RWPE2 (cell line): ENCODE measurements around the gene RPSA.

Experiments used
- ATAC-seq: fragments of 200-7000 bp; cut with Tn5 transposase; 3 replicates; pipeline ENCODE4 v1.9.1; 2021; ENCODE audit warnings: low read depth
- DNase-seq: peaks from one replicate; pipeline ENCODE4 v3.0.0-alpha.2; 2020; ENCODE audit warnings: low spot score
- H3K27ac ChIP-seq: fragments of 450-650 bp; 2 replicates; pipeline ENCODE4 v1.5.1; 2017; ENCODE audit warnings: mild to moderate bottlenecking; ENCODE audit not compliant: poor library complexity, severe bottlenecking
- H3K27me3 ChIP-seq: fragments of 250-450 bp; sonication (Bioruptor Pico); 2 replicates; pipeline ENCODE4 v1.5.1; 2021; ENCODE audit warnings: mild to moderate bottlenecking, moderate library complexity; ENCODE audit not compliant: insufficient read depth, poor library complexity, severe bottlenecking
- H3K36me3 ChIP-seq: fragments of 250-450 bp; sonication (Bioruptor Pico); 2 replicates; pipeline ENCODE4 v1.5.1; 2020; ENCODE audit warnings: low read depth, mild to moderate bottlenecking, moderate library complexity
- H3K4me1 ChIP-seq: fragments of 250-450 bp; sonication (Bioruptor Pico); 2 replicates; pipeline ENCODE4 v1.5.1; 2021; ENCODE audit warnings: mild to moderate bottlenecking, moderate library complexity; ENCODE audit not compliant: insufficient read depth, poor library complexity, severe bottlenecking
- H3K4me3 ChIP-seq: fragments of 250-450 bp; sonication (Bioruptor Pico); 2 replicates; pipeline ENCODE4 v1.5.1; 2021; ENCODE audit warnings: mild to moderate bottlenecking, moderate library complexity; ENCODE audit not compliant: severe bottlenecking
- H3K9me3 ChIP-seq: fragments of 250-450 bp; sonication (Bioruptor Pico); 2 replicates; pipeline ENCODE4 v1.5.1; 2021; ENCODE audit warnings: mild to moderate bottlenecking, moderate library complexity; ENCODE audit not compliant: severe bottlenecking
- TF ChIP-seq, protein P1 (sequence below): fragments of 450-650 bp; IDR thresholded peaks from one replicate; pipeline ENCODE4 v1.5.1; 2017; ENCODE audit warnings: mild to moderate bottlenecking, moderate library complexity; ENCODE audit not compliant: poor library complexity, severe bottlenecking

RPSA gene

DNA sequence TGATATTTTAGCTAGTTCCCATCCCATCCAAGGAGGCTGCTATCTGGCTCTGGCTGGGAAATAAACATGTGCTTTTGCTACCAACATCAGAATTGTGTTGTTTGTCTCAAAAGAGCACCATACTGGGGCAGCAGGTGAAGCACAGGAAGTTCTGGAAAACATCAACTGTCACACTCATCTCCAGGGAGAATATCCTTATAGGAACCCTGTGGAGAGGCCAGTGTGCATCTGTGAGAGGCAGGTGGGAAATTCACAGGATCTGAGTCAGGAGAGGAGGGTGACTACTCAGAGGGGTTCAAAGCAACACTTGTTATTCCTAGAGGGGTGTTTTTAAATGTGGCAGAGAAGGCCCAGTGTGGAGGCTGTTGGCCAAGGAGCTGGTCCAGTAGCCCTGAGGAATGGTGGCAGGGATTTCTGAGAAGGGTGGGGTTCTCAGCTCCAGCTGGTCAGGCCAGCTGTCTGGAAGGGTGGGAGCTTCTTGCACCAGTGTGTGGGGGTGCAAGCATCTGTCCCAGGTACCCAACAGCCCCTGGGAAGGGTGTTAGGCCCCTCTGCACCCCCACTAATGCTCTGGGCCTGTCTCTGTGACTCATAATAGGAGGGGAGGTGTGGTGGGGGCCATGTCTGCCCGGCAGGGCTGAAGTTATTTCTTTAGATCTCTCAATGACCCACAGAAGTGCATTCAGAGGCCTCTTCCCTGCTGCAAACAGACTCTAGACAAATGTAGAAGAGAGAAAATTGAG is 28.7 kb downstream of the RPSA start:
- Histone ChIP-seq H3K4me3 (no peak overlapping the region), H3K36me3 (no peaks in the 10 kb centered on the region), H3K9me3 (no peaks in the 10 kb centered on the region), H3K27me3 (no peaks in the 10 kb centered on the region), H3K27ac (no peak overlapping the region), H3K4me1 (no peaks in the 10 kb centered on the region)
- ATAC-seq (no peak), DNase-seq (no peak)
- TF ChIP-seq, protein P1, sequence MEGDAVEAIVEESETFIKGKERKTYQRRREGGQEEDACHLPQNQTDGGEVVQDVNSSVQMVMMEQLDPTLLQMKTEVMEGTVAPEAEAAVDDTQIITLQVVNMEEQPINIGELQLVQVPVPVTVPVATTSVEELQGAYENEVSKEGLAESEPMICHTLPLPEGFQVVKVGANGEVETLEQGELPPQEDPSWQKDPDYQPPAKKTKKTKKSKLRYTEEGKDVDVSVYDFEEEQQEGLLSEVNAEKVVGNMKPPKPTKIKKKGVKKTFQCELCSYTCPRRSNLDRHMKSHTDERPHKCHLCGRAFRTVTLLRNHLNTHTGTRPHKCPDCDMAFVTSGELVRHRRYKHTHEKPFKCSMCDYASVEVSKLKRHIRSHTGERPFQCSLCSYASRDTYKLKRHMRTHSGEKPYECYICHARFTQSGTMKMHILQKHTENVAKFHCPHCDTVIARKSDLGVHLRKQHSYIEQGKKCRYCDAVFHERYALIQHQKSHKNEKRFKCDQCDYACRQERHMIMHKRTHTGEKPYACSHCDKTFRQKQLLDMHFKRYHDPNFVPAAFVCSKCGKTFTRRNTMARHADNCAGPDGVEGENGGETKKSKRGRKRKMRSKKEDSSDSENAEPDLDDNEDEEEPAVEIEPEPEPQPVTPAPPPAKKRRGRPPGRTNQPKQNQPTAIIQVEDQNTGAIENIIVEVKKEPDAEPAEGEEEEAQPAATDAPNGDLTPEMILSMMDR, result no peak

DNA sequence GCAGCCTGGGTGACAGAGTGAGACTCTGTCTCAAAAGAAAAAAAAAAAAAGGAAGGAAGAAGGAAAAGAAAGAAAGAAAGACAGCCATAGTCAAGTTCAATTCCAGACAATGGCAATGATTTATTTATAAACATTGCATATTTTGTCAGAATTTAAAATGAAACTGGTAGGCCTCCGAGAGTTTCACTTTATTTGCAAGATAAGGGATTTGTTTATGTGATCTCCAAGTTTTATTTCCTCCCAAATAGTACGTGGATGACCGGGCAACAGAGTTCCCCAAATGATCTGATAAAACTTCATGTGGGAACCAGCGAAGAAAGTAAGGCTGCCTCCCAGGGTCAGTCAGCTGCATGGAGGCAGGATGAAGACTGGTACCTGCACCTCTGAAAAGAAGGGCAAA is 32.4 kb downstream of the RPSA start:
- Histone ChIP-seq H3K27ac (no peak overlapping the region), H3K36me3 (no peaks in the 10 kb centered on the region), H3K4me3 (no peak overlapping the region), H3K4me1 (no peaks in the 10 kb centered on the region), H3K9me3 (no peaks in the 10 kb centered on the region), H3K27me3 (no peaks in the 10 kb centered on the region)
- TF ChIP-seq, protein P1, result no peak
- DNase-seq (no peak), ATAC-seq (no peak)

DNA sequence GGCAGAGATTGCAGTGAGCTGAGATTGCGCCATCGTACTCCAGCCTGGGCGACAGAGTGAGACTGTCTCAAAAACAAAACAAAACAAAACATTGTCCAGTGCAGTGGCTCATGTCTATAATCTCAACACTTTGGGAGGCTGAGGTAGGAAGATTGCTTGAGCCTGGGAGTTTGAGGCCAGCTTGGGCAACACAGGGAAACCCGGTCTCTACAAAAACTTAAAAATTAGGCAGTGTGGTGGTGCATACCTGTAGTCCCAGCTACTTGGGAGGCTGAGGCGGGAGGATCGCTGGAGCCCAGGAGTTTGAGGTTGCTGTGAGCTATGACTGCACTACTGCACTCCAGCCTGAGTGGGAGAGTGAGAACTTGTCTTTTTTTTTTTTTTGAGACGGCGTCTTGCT is 33.8 kb downstream of the RPSA start:
- H3K4me3 ChIP-seq, result no peak overlapping the region
- ATAC-seq, result no peak
- no peak for DNase-seq
- no peaks in the 10 kb centered on the region for H3K4me1 ChIP-seq
- TF ChIP-seq, protein P1, result no peak
- no peaks in the 10 kb centered on the region for H3K27me3 ChIP-seq
- H3K36me3 ChIP-seq, result no peaks in the 10 kb centered on the region
- H3K9me3 ChIP-seq, result no peaks in the 10 kb centered on the region
- H3K27ac ChIP-seq, result no peak overlapping the region

DNA sequence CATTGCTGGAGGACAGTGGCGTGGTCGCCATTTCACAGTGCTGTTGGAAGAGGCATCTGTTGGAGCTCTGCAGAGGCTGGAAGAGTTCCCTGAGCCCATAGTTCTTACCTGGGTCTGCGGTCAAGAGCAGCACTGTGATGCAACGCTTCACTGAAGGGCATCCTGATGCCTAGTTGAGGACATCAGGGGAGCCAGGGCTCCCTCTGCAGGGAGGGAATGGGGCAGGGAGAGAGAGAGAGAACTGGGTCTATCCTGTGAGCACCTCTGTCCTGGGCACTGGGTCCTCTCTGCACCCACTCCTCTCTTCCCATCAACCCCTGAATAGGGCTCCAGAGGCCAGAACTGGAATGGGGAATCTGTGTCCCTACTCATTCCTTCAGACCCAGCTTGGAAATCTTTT is 37.0 kb downstream of the RPSA start:
- no peak for DNase-seq
- 0 out of 3 replicates have a peak, but pooled peaks have one; percentile 30 for ATAC-seq
- no peaks in the 10 kb centered on the region for H3K9me3 ChIP-seq
- H3K27me3 ChIP-seq, result no peaks in the 10 kb centered on the region
- TF ChIP-seq, protein P1, result no peak
- H3K4me1 ChIP-seq, result no peaks in the 10 kb centered on the region
- H3K36me3 ChIP-seq, result no peaks in the 10 kb centered on the region
- no peak overlapping the region for H3K27ac ChIP-seq
- H3K4me3 ChIP-seq, result no peak overlapping the region

DNA sequence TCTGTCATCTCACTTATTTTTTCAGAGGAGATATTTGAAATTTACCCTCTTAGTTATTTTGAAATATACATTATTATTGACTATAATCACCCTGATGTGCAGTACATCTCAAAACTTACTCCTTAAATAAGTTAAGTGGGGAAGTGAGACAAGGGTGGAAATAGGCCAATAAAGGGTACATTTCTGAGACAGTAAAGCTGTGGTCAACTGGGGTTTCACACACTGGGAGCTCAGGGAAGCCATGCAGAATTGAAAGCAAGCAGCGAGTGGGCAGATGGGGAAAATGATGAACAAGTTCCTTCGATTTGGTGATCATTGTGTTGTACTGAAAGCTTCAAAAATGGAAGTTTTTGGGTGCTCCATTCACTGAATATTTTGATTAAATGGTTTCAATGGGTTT is 39.4 kb downstream of the RPSA start:
- Histone ChIP-seq H3K27ac (no peak overlapping the region), H3K4me1 (no peaks in the 10 kb centered on the region), H3K4me3 (no peak overlapping the region), H3K27me3 (no peaks in the 10 kb centered on the region), H3K9me3 (no peaks in the 10 kb centered on the region), H3K36me3 (no peaks in the 10 kb centered on the region)
- DNase-seq, result no peak
- ATAC-seq, result no peak
- TF ChIP-seq, protein P1, result no peak
